Endothelial cell of umbilical vein (primary cell): Measurements from ENCODE around the gene ADIPOQ. TPM values are rescaled to one million over a fixed set of nuclear protein-coding genes. Genes with fewer than 3 reads are reported as not detected.

ENCODE experiments used
- BruUV-seq: library from RNA; stranded (reverse); fragments of 400-500 nt; replicated peaks from 2 replicates; lab custom pipeline; 2021; lab: Mats Ljungman, UMichigan
- CTCF ChIA-PET: fragments of 300-600, 350-600 bp; sonication (Branson Sonifier 250); formaldehyde crosslinking; loops from one replicate; lab custom pipeline; 2021; ENCODE audit warnings: antibody characterized with exemption, inconsistent platforms; lab: Charles Lee
- POLR2A ChIA-PET: fragments of 300-600, 350-600 bp; sonication (Branson Sonifier 250); formaldehyde crosslinking; loops from one replicate; lab custom pipeline; 2021; ENCODE audit warnings: antibody characterized with exemption, inconsistent platforms; lab: Charles Lee
- DNase-seq: peaks from one replicate; pipeline ENCODE4 v3.0.0-alpha.2; 2011; ENCODE audit warnings: low read depth, low spot score
- FAIRE-seq: peaks from 2 replicates; lab custom pipeline; 2011; peaks lifted over from hg19 to GRCh38; lab: Jason Lieb, UNC
- H2AFZ ChIP-seq: 2 replicates; pipeline ENCODE4 v1.6.0; 2012; ENCODE audit warnings: low read depth, low read length, control low read depth, inconsistent platforms
- H3K27ac ChIP-seq: 2 replicates; pipeline ENCODE4 v1.5.1; 2011; ENCODE audit warnings: low read depth, mild to moderate bottlenecking, control low read depth, low read length, moderate library complexity; ENCODE audit not compliant: insufficient read depth
- H3K27me3 ChIP-seq, 2 experiments: 2 replicates each; pipeline versions ENCODE4 v1.6.0 to v1.6.1; 2011; ENCODE audit warnings: low read length in 2 of 2, mixed read lengths in 1 of 2; ENCODE audit not compliant: control insufficient read depth in 2 of 2, insufficient read depth in 2 of 2
- H3K36me3 ChIP-seq, 2 experiments: 2 replicates in 1 of 2; 3 replicates in 1 of 2; pipeline ENCODE4 v1.5.1; 2011; ENCODE audit warnings: low read length in 2 of 2, mild to moderate bottlenecking in 1 of 2, moderate library complexity in 1 of 2; ENCODE audit not compliant: control insufficient read depth in 2 of 2, insufficient read depth in 2 of 2; ENCODE audit errors: extremely low read depth in 1 of 2
- H3K4me1 ChIP-seq: 3 replicates; pipeline ENCODE4 v1.5.1; 2011; ENCODE audit warnings: mild to moderate bottlenecking, low read length; ENCODE audit not compliant: control insufficient read depth, insufficient read depth; ENCODE audit errors: extremely low read depth
- H3K4me2 ChIP-seq: 2 replicates; pipeline ENCODE4 v1.6.1; 2011; ENCODE audit warnings: low read length, control low read depth, mixed read lengths; ENCODE audit not compliant: insufficient read depth
- H3K4me3 ChIP-seq, 3 experiments: fragments of 200-600 bp in 1 of 3; sonication (generic), shearing (Covaris generic) in 1 of 3; replicated peaks in 1 of 3; 2 replicates each; pipeline ENCODE4 v1.5.1; 2011 to 2016; ENCODE audit warnings: control low read depth in 3 of 3, low read length in 3 of 3, mild to moderate bottlenecking in 2 of 3, inconsistent platforms in 1 of 3, low read depth in 1 of 3, moderate library complexity in 1 of 3; ENCODE audit not compliant: insufficient read depth in 1 of 3
- H3K79me2 ChIP-seq: 2 replicates; pipeline ENCODE4 v1.6.0; 2012; ENCODE audit warnings: low read length, inconsistent platforms; ENCODE audit not compliant: control insufficient read depth, insufficient read depth
- H3K9ac ChIP-seq: replicated peaks from 2 replicates; pipeline ENCODE3; 2011; ENCODE audit warnings: low read length, control low read depth; ENCODE audit not compliant: insufficient read depth; ENCODE audit errors: extremely low read depth
- H3K9me1 ChIP-seq: replicated peaks from 3 replicates; pipeline ENCODE4 v1.6.0; 2011; ENCODE audit warnings: mild to moderate bottlenecking, low read length; ENCODE audit not compliant: control insufficient read depth, insufficient read depth; ENCODE audit errors: extremely low read depth
- H3K9me3 ChIP-seq: replicated peaks from 2 replicates; pipeline ENCODE4 v1.5.1; 2012; ENCODE audit warnings: low read length, inconsistent platforms; ENCODE audit not compliant: control insufficient read depth, insufficient read depth
- H4K20me1 ChIP-seq: replicated peaks from 2 replicates; pipeline ENCODE3; 2011; ENCODE audit warnings: mild to moderate bottlenecking, low read length; ENCODE audit not compliant: control insufficient read depth, insufficient read depth; ENCODE audit errors: extremely low read depth
- EZH2 ChIP-seq: IDR thresholded peaks from 2 replicates; pipeline ENCODE4 v1.6.1; 2012; ENCODE audit warnings: borderline replicate concordance, low read depth, mild to moderate bottlenecking, moderate library complexity, low read length, inconsistent platforms; ENCODE audit not compliant: severe bottlenecking
- FOS ChIP-seq: IDR thresholded peaks from 2 replicates; pipeline ENCODE4 v1.6.1; 2011; ENCODE audit warnings: mild to moderate bottlenecking, low read length, moderate library complexity, borderline replicate concordance; ENCODE audit not compliant: insufficient read depth
- GATA2 ChIP-seq: IDR thresholded peaks from 2 replicates; pipeline ENCODE4 v1.7.0; 2011; ENCODE audit warnings: low read depth, mild to moderate bottlenecking, moderate library complexity, mixed read lengths, low read length; ENCODE audit not compliant: insufficient read length, insufficient read depth
- JUN ChIP-seq: IDR thresholded peaks from 2 replicates; pipeline ENCODE4 v1.6.1; 2011; ENCODE audit warnings: borderline replicate concordance, low read depth; ENCODE audit not compliant: insufficient read length, insufficient read depth
- MYC ChIP-seq: IDR thresholded peaks from one replicate; pipeline ENCODE4 v1.6.1; 2011; ENCODE audit warnings: mild to moderate bottlenecking, low read depth, low read length
- POLR2A ChIP-seq: IDR thresholded peaks from 2 replicates; pipeline ENCODE4 v1.6.1; 2012; ENCODE audit warnings: low read depth, mild to moderate bottlenecking, control low read depth, low read length
- POLR2AphosphoS5 ChIP-seq: IDR thresholded peaks from 2 replicates; pipeline ENCODE4 v1.6.1; 2012; ENCODE audit warnings: low read depth, mild to moderate bottlenecking, control low read depth, low read length, moderate library complexity; ENCODE audit not compliant: insufficient read depth
- dilution Hi-C: fragments of 300-500 bp; cut with MboI; formaldehyde crosslinking; loops from one replicate; pipeline ENCODE4 v1.15.0; 2019; ENCODE audit warnings: low sequenced_read_pairs; ENCODE audit not compliant: extremely low pct_ligation_motif_present
- intact Hi-C: fragments of 100-400 bp; cut with micrococcal nuclease; formaldehyde crosslinking; loops from one replicate; pipeline ENCODE4 v1.10.0; 2022
- polyA plus RNA-seq, 4 experiments: library from polyadenylated mRNA; depleted of rRNA in 3 of 4; stranded (reverse) in 3 of 4; unstranded in 1 of 4; fragments of >200 nt; gene quantifications; 2 replicates each; pipeline versions ENCODE4 v1.2.1 to v1.2.3, GENCODE V29; 2011 to 2012; ENCODE audit warnings: missing spikeins in 1 of 4
- total RNA-seq: library from RNA; stranded (reverse); gene quantifications from 2 replicates; pipeline ENCODE4 v1.2.3, GENCODE V29; 2021
- TF ChIP-seq, protein P1 (sequence below): IDR thresholded peaks from 2 replicates; pipeline ENCODE4 v1.6.1; 2011; ENCODE audit not compliant: insufficient read depth, insufficient read length
- TF ChIP-seq, protein P2 (sequence below), 2 donors: IDR thresholded peaks; 1 replicate in 1 of 2; 2 replicates in 1 of 2; pipeline ENCODE4 v1.5.1; 2011; ENCODE audit warnings: low read length in 2 of 2, mild to moderate bottlenecking in 2 of 2, moderate library complexity in 2 of 2, control low read depth in 1 of 2, inconsistent platforms in 1 of 2, low read depth in 1 of 2; ENCODE audit not compliant: insufficient read depth in 1 of 2; ENCODE audit errors: extremely low read depth in 1 of 2

The ADIPOQ gene
- total and polyA plus RNA-seq, 2 donors (not counting 3 experiments of a cell fraction or from before 2014, with no cell fraction given) = not detected

DNA sequence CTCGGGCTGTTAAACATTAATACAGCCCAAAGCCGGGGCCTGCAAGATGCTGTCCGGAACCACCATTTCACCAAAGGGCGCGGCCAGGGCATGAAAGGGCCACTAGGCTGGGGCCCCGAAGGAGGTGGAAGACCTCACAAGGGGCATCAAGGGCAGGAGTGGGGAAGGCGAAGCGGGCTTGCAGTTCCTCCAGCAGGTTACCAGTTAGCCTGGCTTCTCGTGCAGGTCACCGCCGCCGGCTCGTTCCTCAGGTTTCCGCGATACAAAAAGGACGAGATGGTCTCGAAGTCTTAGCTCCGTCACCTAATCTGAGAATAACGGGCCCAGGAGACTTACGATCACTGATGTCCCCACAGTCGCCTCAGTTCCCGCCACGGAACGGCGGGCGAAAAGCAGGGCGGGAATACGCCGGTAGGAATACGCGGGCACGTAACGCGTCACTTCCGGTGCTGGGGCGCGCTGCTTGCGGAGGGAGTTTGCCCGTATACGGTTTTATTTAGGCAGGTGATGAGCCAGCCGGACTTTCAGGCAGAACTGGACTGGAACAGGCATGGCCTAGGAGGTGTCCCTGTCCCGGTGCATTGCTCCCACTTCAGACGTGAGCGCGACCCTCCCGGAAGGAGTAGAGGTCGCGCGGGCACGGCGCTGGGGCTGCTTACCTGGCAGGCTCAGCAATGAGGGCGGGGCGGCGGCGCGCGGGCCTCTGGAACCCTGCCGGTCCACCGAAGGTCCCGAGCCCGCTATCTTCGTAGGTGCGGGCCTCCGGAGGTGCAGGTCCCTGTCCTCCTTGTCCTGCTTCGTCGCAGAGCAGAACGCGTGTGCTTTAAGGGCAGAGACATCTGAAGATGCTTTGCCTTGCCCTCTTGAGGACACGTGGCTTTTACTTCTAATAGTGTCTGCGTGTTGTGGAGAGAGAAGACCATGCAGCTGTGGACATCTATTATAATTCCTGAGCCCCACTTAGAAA, 36.1 kb upstream of the ADIPOQ start, which contains the start of gene RFC4:
Gene RFC4, minus strand, starts transcription at position 394 of the 967 bp plus-strand sequence. CDS start 1,769 bp downstream, outside the sequence.
- peak; percentile 75 for DNase-seq
- Histone ChIP-seq H3K36me3 (no peaks in the 10 kb centered on the region), H3K4me2 (peak within 1 kb of the TSS; percentile 42), H3K9me3 (no peaks in the 10 kb centered on the region), H4K20me1 (no peaks in the 10 kb centered on the region), H3K4me3 (peak within 1 kb of the TSS; percentile 29 to 85 (median 63)), H3K9me1 (no peaks in the 10 kb centered on the region), H3K27me3 (no peaks in the 10 kb centered on the region), H3K27ac (peak within 1 kb of the TSS; percentile 42), H3K4me1 (peaks cover 12% of the 10 kb centered on the region), H3K79me2 (peaks cover 13% of the 10 kb centered on the region), H2AFZ (peak within 1 kb of the TSS; percentile 80), H3K9ac (peak within 1 kb of the TSS; percentile 74)
- dilution Hi-C loops = no loop called here
- TF ChIP-seq POLR2A (peak; percentile 85), POLR2AphosphoS5 (peak; percentile 93), FOS (no peak), EZH2 (no peak), MYC (no peak), GATA2 (no peak), JUN (no peak)
- TF ChIP-seq, protein P1, sequence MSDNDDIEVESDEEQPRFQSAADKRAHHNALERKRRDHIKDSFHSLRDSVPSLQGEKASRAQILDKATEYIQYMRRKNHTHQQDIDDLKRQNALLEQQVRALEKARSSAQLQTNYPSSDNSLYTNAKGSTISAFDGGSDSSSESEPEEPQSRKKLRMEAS = peak; percentile 47
- TF ChIP-seq, protein P2, sequence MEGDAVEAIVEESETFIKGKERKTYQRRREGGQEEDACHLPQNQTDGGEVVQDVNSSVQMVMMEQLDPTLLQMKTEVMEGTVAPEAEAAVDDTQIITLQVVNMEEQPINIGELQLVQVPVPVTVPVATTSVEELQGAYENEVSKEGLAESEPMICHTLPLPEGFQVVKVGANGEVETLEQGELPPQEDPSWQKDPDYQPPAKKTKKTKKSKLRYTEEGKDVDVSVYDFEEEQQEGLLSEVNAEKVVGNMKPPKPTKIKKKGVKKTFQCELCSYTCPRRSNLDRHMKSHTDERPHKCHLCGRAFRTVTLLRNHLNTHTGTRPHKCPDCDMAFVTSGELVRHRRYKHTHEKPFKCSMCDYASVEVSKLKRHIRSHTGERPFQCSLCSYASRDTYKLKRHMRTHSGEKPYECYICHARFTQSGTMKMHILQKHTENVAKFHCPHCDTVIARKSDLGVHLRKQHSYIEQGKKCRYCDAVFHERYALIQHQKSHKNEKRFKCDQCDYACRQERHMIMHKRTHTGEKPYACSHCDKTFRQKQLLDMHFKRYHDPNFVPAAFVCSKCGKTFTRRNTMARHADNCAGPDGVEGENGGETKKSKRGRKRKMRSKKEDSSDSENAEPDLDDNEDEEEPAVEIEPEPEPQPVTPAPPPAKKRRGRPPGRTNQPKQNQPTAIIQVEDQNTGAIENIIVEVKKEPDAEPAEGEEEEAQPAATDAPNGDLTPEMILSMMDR (IDR thresholded peaks at IDR 0.05; ENCODE audit: extremely low read depth in 1 of 2, insufficient read depth in 1 of 2, low read depth in 1 of 2, low read length in 2 of 2) = no peak
- ChIA-PET POLR2A (no interaction called here), CTCF (interaction anchor here (0.7 to 1.3 kb wide), 3 partner anchors 12 to 15 kb away, joined by 4 to 6 read pairs (median 5); no protein-coding TSS in a partner anchor)
- TSS peak; percentile 90 for BruUV-seq
- peak; percentile 86 for FAIRE-seq
- intact Hi-C loops = loop anchor here (1.0 to 5.0 kb wide), 3 partner anchors 16 to 234 kb away; partner anchors contain the start of genes DNAJB11 and EIF4A2
